GOT3 (cell line): ENCODE data around the gene TRAPPC12.
"Not testable (repeated sequence)": the region's sequence is repeated elsewhere in the genome, so short reads cannot be mapped to it uniquely, and the experiment has no call there.

Experiments used
- DNase-seq: peaks from one replicate; lab custom pipeline; 2025; ENCODE audit warnings: mixed read lengths; lab: John Stamatoyannopoulos, UW

Gene TRAPPC12

DNA sequence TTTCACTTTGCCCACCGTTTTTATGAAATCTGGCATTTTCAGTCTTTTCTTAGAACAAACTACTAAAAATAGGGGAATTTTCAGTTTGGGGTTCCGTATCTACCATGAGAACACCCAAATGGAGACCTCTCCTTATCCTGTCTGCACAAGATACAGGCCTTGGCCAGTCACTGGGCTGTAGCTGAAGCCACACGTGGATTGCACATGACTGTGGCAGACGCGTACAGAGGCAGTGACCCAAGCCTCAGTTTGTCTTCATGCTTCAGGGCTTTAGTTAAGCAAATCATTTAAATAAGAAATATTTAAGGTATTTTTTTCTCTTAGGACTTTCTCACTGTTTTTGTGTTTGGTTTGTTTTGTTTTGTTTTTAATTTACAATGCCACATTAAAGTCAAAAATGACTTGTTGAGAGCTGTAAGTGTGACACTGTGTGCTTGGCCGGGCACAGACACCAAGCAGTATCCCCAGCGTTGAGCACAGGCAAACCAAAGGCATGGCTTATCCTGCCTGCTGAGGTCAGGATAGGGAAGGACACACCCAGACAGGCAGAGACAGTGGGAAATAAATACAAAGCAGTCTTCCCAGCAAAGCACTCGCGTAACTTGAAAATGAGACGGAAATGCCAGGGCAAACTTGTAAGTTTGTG lies 53.3 kb downstream of the TRAPPC12 start:
- no peak for DNase-seq

DNA sequence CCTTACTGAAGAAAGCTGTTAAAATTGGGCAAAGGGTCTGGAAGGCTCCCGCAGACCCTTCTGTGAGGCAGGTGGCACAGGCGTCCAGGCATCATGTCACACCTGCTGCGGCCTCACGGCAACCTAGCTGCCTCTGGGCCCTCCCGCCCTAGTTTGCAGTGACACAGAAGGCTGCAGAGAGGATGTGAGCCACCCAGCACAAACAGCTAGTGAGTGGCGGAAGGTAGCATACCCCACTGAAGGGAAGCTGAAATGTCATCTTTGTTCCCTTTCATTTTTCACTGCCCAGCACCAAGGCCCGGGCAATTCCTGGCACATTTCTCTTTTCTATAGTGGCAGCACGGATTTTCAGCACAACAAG lies 53.8 kb downstream of the TRAPPC12 start:
- no peak for DNase-seq

DNA sequence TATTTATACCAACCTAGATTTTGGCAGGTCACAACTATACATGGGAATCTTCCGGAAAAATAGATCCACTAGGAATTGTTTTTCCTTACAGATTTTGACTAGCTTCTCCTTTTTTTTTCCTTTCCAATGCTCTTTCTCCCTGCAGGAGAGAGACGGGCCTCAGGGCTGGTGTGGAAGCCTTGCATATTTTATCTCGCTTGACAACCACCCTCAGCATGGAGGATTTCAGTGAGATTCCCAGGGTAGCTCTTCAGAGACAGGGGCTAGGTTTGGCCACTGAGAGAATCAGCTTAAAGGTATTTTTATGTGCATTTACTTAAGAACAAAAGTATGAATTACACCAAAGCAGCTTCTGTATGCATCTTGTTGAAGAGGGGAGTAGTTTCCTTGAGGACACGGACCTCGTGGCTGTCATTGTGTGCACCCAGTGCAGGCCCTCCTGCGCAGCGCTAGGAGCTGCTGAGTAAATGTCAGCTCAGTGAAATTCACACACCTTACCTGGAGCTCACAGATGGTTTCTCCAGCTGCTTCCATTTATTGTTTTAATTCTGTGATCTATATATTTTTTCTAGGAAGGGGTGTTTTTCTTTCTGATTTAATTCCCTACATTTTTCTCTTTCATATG lies 54.4 kb downstream of the TRAPPC12 start:
- no peak for DNase-seq

DNA sequence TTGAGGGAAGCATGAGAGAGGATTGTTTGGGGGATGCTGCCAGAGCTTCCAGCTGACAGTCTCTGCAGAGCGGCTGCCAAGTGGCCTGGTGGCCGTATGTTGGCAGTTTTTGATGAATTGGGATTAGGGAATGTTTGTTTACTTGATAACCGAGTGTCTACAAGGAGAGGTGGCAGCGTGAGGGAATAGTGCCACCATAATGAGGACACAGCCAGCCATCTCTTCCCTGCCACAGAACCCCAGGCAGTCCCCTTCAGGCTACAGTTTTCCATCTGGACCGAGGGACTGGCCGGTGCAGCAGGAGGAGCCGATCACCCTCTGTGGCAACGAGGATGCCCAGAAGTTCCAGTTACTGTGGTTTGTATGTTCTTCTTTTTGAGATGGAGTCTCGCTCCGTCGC lies 55.2 kb downstream of the TRAPPC12 start:
- DNase-seq = no peak

DNA sequence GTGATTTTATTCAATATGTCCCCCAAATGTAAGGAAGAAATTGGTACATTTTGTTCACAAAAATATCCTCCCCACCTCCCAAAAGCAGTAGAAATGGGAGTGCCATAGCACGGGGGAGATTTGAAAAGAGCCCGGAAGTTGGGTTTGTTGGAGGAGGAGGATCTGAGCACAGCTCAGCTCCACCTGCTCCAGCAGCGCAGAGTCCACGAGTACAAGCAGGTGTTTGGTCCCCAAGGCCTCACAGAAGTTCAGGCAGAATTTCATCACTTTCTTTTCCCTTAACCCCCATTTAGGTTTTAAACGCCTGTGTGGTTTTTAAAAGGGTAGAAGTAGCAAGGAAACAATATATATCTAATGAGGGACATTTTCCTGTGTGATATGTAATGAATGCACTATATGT lies 56.0 kb downstream of the TRAPPC12 start:
- no peak for DNase-seq

DNA sequence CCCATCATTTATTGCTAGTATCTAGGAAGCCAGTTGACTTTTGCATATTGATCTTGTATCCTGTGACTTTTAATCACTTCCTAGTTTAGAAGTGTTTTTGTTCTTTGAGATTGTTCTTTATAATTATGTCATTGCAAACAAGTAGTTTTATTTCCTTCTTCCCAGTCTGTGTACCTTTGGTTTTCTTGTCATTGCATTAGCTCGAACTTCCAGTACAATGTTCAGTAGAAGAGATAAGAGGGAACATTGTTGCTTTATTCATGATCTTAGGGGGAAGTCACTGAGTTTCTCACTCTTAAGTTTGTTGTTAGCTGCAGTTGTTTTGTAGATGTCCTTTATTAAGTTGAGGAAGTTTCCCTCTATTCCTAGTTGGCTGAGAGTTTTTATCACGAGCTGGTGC lies 61.0 kb downstream of the TRAPPC12 start:
- no peak for DNase-seq

DNA sequence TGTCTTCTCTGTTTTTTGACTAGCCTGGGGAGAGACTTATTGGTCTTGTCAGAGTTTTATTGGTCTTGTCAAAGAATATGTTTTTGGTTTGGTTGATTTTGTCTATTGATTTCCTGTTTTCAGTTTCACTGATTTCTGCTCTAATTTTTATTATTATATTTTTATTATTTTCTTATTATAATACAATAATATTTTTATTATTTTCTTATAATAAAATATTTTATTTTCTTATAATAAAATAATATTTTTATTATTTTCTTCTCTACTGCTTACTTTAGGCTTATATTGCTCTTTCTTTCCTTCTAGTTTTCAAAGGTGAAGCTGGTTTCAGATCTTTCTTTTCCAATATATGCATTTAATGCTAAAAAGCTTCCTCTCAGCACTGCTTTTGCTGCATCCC lies 62.0 kb downstream of the TRAPPC12 start:
- DNase-seq = no peak

DNA sequence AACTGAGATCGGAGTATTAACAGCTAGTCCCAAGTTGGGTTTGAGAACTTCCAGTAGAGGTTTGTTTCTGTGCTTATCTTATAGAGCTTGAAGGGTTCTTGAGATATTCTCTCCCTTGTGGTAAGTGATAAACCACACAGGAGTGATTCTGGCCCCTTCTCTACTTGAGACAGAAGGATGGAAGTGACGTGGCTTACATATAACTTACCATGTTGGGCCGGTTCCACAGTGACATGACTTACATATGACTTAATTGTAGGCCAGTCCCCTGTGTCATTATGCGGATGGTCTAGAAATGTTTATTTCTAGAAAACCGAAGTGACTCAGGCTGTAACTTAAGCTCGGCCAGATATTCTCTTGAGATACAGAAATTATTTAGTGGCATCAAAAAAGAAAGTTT lies 62.7 kb downstream of the TRAPPC12 start:
- no peak for DNase-seq

DNA sequence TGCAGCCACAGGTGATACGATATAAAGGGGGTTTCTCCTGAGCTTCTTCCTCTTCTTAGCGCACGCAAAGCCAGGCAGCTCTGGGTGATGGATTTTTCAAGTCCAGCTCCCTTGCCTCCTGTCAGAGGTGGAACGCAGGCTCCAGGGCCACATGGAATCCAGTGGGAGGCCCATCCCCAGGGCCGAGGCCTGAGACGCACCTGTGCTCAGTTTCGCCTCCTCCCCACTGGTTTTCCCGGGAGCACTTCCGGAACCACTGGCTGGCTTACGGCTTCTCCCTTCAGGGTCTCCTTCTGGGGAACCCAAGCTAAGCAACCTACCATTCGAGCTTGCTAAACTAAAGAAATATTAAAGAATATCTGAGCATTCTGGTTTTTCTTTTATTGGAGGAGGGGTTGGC lies 63.6 kb downstream of the TRAPPC12 start:
- DNase-seq = no peak

DNA sequence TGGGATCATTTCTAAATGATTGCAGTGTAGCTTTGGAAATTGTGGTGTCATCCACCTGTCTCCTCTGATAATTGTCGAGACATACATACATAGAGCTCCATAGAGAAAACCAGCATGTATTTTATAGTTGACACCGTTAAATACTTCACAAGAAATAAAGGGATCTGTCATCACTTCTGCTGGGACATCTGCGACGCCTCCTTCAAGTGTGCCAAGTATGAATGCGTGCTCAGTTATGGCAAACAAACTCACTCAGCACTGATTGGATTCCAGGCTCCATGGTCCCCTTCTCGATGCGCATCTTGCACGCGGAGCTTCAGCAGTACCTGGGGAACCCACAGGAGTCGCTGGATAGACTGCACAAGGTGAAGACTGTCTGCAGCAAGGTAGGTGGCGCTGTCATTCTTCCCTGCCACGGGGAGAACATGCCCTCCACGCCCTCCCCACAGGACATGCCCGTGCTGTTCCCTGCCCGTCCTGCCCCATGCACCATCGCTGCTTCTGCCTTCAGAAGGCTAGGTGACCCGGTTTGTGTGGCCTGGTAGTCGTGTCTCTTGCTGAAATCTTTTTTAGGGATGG lies 64.1 kb downstream of the TRAPPC12 start:
- DNase-seq = no peak

DNA sequence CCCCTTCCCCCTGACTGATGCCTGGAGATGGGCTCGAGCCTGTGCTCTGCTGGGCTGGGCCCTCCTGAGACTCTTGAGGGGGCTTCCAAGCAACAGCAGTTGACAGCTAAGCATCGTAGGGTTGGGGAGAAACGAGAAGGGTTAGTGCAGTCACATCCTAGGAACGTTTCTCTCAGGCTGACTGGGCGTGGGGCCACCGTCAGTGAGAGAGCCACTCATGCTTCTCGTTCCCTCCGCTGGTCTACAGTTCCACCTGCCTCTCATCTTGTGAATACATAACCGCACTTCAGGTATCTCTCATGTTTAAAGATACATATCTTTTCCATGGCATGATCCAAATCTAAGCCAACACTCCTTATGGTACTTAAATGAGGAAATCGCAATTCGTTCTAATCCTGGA lies 66.4 kb downstream of the TRAPPC12 start:
- no peak for DNase-seq

DNA sequence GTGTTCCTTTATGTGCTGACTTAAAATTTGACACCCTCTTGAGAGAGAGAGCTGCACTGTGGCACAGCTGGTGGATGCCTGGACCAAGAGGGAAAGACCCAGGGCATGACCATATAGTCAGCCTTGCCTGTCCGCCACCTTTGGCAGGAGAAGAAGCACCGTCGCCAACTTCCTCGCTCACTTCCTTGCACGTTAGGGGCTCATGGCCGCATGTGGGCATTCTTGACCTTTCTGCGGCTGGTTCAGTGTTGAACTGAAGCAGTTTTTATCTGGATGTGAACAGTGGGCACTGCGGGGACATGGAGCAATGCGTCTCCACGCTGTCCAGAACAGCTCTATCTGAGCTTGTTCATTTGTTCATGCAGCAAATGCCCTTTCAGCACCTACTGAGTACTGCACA lies 66.9 kb downstream of the TRAPPC12 start:
- no peak for DNase-seq

DNA sequence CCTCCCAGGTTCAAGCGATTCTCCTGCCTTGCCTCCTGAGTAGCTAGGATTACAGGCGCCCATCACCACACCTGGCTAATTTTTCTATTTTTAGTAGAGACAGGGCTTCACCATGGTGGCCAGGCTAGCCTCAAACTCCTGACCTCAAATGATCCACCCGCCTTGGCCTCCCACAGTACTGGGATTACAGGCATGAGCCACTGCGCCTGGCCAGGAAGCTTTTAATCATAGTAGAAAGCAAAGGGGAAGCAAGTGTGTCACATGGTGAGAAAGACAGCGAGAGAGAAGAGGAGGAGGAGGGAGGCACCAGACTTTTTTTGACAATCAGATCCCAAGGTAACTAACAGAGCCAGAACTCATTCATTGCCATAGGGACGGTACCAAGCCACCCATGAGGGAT lies 67.7 kb downstream of the TRAPPC12 start:
- DNase-seq = not testable (repeated sequence)

DNA sequence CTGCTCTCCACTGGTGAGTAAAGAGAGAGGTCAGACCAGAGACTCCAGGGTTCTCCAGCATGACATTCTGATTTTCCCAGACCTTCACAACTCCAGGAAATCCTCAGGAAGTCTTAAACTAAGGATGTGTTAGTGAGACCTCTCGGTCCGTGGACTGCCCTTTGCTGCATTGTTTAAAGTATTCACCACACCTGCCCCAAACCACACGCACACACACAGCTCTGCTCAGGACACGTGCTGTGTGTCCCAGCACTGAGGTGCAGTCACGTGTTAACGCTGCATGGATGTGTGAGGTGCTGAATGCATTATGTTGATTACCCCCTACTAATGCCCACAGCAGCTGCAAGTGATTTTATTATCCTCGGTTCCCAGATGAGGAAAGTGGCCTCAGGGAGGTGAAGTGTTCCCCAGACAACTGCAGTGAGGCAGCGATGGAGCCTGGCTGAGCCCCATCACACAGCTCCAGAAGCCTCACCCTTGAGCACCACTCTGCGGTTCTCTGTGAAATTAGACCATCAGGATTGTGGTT lies 68.4 kb downstream of the TRAPPC12 start:
- no peak for DNase-seq

DNA sequence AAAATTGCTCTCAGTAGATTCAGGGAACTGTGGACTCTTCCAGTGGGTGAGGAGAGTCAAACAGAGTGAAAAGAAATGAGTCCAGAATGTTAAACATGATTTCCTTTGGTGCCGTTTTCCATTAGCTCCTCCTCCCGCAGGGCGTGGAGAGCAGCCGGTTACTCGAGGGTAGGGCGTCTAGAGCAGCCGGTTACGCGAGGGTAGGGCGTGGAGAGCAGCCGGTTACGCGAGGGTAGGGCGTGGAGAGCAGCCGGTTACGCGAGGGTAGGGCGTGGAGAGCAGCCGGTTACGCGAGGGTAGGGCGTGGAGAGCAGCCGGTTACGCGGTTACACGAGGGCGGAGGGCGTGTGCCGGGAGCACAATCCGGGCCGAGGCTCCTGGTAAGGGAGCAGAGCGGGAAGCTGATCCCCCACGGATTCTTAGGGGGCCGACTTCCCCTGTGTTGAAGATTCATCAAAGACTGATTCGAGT lies 69.0 kb downstream of the TRAPPC12 start:
- not testable (repeated sequence) for DNase-seq

DNA sequence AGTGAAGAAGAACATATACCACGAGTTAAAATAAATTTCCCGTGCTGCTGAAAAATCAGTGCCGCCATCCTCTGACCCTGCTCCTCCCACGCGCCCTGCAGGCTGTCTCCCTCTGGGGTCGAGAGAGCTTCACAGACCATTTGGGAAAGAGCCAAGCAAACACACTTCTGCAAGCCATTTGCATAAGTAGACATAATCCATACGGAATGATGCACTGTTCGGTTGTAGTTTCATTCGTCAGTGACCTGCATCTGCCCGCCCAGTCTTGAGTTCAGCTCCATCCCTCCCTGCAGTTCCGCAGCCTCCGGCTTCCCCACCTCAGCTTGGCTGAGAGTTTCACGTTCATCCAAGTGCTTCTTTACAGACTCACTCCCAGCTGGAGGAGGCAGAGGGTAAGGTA lies 69.6 kb downstream of the TRAPPC12 start:
- no peak for DNase-seq

DNA sequence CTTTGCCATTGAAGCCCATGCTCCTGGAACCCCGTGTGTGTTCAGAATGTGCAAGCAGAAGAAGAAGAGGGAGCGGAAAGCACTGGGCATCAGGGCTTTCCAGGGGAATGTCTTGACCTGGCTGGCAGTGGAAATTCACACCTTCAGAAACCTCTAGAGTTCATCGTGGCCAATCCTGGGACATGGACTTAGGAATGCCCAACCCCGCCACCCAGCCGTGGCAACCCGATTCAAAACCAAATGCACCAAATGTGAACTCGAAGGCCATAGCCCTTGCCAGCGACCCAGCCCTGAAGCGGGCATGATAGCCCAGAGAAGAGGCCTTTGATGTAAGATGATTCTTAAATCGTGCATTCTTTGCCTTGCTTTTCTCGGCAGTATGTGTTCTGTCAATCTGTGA lies 70.4 kb downstream of the TRAPPC12 start:
- no peak for DNase-seq

DNA sequence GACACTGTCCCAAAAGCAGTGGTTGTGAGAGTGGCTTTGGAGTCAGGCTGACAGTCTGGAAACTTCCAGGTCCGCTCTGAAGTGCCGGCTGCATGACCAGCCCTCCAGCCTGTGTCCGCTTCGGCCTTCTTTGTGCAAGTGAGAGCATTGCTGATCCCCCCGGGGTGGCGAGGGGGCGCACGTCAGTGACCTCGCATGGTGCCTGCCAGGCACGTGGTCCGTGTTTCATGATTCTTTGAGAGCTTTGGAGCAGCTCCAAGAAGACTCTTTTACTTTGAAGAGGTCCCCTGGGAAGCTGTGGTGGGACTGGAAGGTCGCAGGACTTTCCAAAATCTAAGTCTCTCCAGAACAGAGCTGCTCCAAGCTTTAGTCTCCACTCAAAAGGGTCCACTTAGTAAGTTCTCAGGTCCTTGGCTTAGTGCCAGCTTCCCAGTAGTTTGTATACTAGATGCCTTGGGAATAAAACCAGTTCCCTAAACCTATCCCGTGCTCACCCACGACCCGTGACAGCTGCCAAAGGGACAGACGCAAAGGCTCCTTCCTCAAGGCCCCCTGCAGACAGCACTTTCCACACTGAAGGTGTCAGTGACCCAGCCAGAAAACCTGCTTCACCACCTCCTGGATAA lies 71.0 kb downstream of the TRAPPC12 start:
- no peak for DNase-seq

DNA sequence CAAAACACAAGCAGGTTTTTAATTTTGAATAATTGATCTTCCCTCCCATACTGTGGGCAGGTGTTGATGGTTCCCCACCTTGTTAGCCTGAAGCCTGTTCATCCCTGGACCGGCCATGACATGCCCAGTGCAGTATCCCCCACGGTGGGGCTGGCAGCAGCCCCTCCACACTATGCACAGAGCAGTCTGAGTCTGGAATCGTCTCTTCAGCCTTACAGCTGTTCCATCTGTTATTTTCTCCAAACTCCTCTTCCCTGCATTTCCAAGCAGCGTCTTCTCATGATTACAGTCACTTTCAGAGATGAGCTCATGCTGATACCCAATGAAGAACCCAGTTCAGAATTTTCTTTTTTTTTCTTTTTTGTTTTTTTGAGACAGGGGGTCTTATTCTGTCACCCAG lies 71.7 kb downstream of the TRAPPC12 start:
- no peak for DNase-seq

DNA sequence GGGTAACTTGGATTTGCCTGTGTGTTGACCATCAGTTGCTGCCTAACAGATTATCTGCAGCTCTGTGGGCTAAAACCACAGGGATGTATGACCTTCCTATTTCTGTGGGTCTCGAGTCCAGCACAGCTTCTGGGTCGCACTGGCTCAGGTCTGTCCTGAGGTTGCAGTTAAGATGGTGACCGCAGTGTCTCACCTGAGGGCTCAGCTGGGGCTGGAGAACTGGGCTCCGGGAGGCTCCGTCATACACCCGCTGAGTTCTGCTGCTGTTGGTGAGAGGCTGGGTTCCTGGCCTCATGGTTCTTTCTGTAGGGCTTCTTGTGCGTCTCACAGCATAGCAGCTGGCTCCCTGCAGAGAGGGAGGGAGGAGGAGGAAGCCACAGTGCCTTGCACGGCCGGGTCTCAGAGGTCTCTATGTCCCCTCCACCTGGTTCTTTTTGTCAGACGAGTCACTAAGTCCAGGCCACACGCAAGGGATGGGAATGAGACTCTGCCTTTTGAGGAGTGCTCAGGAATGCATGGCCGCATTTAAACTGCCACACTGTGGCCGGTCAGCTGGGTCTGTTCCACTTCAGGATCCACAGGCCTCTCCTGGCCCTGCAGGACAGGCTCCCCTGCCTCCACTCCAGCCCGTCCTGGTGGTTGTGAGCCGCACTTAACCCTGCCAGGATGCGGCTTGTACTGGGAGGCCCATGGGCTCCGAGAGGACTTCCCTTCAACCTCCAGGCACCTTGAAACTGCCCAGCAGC lies 72.6 kb downstream of the TRAPPC12 start:
- no peak for DNase-seq

DNA sequence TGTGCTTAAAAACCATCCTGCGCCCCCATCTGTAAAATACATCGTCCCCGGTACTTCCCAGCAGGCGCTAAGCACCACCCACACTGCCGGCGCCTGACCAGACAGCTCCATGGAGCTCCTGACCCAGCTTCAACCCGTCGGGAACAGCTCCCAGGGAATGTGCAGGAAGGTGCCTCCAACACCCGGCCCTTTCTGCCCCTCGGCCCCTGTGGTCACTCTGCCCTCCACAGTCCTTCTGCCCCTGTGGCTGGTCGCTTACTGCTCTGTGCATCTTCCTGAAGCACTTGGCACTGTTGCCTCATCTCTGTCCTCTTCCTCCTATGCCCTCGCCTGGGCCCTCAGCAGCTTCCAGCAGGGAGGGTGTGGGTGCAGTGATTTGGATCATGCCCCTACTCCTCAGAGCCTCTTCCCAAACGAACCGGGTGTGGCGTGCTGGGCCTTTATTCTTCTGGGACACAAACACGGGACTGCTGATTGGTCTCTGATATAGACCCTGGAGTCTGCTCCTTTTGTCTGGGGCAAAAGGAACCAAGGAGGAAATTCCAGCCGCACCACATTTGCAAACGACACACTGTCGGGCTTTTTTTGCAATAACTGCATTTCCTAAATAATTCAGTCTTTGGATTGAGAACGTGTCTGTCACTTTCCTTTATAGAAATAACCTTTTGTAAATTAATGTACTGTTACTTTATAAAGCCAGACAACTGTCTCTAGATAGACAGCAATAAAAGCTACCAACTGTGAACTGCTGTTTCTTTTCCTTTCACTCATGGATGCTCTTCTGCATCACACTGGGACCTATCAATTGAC lies 73.9 kb downstream of the TRAPPC12 start:
- no peak for DNase-seq
